Mucosa of stomach (tissue), 1 donor: ENCODE data around the gene POLR1C.
"Not testable (repeated sequence)": the region's sequence is repeated elsewhere in the genome, so short reads cannot be mapped to it uniquely, and the experiment has no call there.

Source experiments
- H3K27me3 ChIP-seq: one replicate; pipeline ENCODE4 v1.7.0; 2013; ENCODE audit warnings: mild to moderate bottlenecking, low read length; ENCODE audit not compliant: control insufficient read depth, insufficient read depth
- H3K36me3 ChIP-seq: one replicate; pipeline ENCODE4 v1.7.0; 2013; ENCODE audit warnings: low read length; ENCODE audit not compliant: control insufficient read depth, insufficient read depth
- H3K4me1 ChIP-seq: one replicate; pipeline ENCODE4 v1.7.0; 2013; ENCODE audit warnings: mild to moderate bottlenecking, low read length; ENCODE audit not compliant: control insufficient read depth, insufficient read depth
- H3K4me3 ChIP-seq: one replicate; pipeline ENCODE4 v1.7.0; 2013; ENCODE audit warnings: low read length
- H3K9ac ChIP-seq: one replicate; pipeline ENCODE4 v1.7.0; 2013; ENCODE audit warnings: mild to moderate bottlenecking, low read length, moderate library complexity
- H3K9me3 ChIP-seq: one replicate; pipeline ENCODE4 v1.7.0; 2013; ENCODE audit warnings: mild to moderate bottlenecking, low read length, moderate library complexity; ENCODE audit not compliant: control insufficient read depth
- donor health status: Pancreatic carcinoma.

Gene POLR1C

GRCh38 chr6:43494766-43495165, 22.1 kb upstream of the POLR1C start:
- Histone ChIP-seq H3K9me3 (no peaks in the 10 kb centered on the region), H3K4me3 (no peak overlapping the region), H3K36me3 (peaks cover 17% of the 10 kb centered on the region), H3K4me1 (peaks cover 48% of the 10 kb centered on the region), H3K9ac (no peak overlapping the region), H3K27me3 (no peaks in the 10 kb centered on the region)

DNA sequence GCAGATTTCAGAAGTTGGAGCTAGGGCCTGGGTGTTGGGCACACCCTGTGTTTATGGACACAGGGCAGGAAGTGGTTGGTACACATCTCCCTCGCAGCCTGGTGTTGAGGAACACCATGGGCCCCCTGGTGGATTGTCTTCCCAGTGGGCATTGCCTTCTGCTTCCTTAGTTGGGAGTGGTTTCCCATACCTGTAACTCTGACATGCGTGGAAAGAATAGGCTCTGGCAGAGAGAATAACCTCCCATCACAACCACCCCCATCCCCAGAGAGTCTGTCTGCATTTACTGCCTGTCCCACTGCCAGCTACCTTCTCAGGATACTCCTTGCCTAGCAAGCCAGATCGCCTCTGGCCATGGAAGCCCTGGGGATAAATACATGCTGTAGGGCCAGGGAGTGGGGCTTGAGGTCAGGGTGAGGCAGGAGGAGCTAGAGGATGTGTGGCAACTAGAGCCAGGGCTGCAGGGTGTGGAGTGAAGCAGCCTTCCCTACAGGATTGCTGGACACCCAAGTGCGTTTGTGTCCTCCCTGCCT, 21.4 kb upstream of the POLR1C start:
- H3K27me3 ChIP-seq, result no peaks in the 10 kb centered on the region
- H3K36me3 ChIP-seq, result peaks cover 24% of the 10 kb centered on the region
- H3K9me3 ChIP-seq, result no peaks in the 10 kb centered on the region
- peaks cover 48% of the 10 kb centered on the region for H3K4me1 ChIP-seq
- no peak overlapping the region for H3K9ac ChIP-seq
- H3K4me3 ChIP-seq, result no peak overlapping the region

DNA sequence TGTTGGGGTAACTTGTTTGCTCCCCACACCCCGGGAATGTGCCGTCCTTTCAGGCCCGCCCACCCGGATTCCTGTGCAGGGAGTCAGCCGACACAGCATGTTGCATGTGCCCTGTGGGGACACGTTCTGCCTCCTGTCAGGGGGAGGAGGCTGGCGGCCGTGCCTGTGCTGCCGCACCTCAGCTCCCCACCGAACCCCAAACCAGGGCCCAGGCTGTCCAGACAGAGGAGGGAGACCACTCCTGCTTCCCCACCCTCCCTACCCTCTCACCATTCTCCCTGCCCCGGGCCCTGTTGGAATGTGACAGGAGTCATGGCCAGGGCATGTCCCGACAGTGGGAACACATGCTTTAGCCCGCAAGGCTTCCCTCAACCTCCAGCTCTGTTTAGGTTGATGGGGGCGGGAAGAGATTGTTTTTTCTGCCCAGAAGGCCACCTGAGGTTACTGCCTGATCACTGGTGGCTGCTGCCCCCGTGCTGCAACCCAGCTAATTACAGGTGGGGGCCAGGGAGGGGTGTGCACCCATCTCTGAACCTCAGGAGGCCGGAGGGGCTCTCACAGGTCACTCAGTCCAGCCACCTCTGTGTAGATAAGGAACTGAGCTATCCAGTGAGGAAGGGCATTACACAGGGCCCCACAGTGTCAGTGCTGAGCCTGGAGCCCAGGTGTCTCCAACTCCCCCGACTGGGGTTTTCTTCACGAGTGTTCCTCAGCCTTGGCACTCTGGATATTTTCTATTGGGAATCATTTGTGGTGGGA, 20.3 kb upstream of the POLR1C start:
- Histone ChIP-seq H3K27me3 (no peaks in the 10 kb centered on the region), H3K9me3 (no peaks in the 10 kb centered on the region), H3K36me3 (peaks cover 33% of the 10 kb centered on the region), H3K4me1 (peaks cover 48% of the 10 kb centered on the region), H3K4me3 (no peak overlapping the region), H3K9ac (peak overlapping the region; percentile 22)

GRCh38 chr6:43497129-43497396, 19.8 kb upstream of the POLR1C start:
- peaks cover 34% of the 10 kb centered on the region for H3K36me3 ChIP-seq
- H3K4me1 ChIP-seq, result peaks cover 45% of the 10 kb centered on the region
- no peaks in the 10 kb centered on the region for H3K27me3 ChIP-seq
- no peaks in the 10 kb centered on the region for H3K9me3 ChIP-seq
- no peak overlapping the region for H3K4me3 ChIP-seq
- H3K9ac ChIP-seq, result no peak overlapping the region

DNA sequence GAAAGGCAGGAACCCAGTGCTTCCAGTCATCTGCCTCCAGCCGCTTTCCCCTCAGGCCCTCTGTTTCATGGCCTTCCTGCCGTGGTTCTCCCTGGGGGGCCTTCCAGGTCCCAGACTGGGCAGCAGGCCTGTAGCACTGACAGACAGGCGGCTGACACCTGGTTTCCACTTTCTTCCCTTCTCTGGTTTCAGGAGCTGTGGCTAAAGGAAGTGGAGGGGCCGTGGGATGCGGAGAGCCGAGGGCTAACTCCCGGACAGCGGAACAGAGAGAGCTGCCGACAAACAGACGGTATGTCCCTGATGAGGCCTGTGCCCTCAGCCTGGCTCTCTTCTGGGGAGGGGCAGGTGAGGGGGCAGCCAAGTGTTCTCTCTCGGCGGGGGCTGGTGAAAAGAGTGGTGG, 19.2 kb upstream of the POLR1C start:
- Histone ChIP-seq H3K9ac (no peak overlapping the region), H3K4me3 (no peak overlapping the region), H3K27me3 (no peaks in the 10 kb centered on the region), H3K4me1 (peaks cover 38% of the 10 kb centered on the region), H3K9me3 (no peaks in the 10 kb centered on the region), H3K36me3 (peaks cover 40% of the 10 kb centered on the region)

DNA sequence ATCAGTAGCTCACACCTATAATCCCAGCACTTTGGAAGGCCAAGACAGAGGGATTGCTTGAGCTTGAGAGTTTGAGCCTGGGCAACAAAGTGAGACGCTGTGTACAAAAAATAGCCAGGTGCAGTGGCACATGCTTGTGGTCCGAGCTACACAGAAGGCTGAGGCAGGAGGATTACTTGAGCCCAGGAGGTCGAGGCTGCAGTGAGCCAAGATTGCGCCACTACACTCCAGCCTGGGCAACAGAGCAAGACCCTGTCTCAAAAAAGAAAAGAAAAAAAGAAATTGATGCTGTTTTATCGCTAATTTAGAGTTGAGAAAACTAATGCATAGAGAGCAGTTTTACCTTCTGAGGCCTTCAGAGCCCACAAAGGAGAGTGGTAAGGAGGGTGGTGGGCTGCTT, 18.6 kb upstream of the POLR1C start:
- not testable (repeated sequence) for H3K9ac ChIP-seq, H3K27me3 ChIP-seq, H3K4me3 ChIP-seq, H3K9me3 ChIP-seq
- Histone ChIP-seq H3K36me3 (peaks cover 42% of the 10 kb centered on the region), H3K4me1 (peaks cover 32% of the 10 kb centered on the region)

DNA sequence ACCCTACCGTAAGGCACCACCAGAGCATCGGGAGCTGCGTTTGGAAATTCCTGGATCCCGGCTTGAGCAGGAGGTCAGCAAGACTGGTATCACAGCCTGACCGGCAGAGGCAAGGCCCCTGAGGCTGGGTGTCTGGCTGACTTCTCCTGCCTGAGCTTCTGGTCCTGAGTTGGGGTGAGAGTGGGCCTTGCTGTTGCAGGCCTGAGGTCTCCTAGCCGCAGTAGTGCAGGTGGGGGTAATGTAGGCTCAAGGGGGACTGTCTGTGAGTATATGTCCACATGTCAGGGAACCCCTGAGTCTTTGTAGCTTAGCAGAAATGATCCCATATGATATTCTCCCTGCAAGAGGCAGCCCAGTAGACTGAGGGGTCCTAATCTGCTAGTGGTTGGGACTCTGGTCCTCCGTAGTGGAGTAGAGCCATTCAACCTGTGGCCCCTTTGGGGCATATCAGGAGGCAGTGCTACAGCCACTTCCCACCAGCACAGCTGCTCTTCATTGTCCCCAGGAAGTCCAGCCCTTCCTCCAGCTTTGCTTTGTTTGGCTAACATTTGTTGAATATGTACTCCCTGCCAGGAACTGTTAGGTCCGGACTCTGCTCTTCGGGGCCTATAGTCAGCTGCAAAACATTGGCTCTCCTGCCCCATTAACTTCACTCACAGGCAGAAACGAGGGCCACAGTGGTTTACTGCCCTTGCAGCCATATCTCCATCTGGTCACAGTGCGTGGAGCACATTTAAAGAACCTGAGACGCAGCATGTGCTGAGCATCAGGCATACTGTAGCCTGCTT, 17.7 kb upstream of the POLR1C start:
- H3K36me3 ChIP-seq, result peaks cover 42% of the 10 kb centered on the region
- no peak overlapping the region for H3K4me3 ChIP-seq
- H3K27me3 ChIP-seq, result no peaks in the 10 kb centered on the region
- no peak overlapping the region for H3K9ac ChIP-seq
- peaks cover 23% of the 10 kb centered on the region for H3K4me1 ChIP-seq
- no peaks in the 10 kb centered on the region for H3K9me3 ChIP-seq

DNA sequence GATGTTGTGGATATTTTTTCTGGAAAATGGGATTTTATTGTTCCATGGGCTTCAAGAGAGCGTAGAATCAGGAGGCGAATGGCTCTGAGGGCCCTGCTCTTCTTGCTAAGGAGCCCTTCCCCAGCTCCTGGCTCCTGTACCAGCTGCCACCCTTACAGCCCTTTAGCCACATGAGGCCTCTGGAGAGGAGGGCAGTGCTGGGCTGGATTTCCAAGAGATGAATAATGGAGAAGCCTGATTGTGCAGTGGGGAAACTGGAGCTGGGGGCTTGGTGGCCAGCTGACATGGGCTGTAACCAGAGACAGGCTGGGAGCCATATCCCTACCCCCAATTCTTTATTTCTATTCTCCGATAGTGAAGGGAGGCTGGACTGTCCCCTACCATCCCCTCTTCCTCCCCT, 16.0 kb upstream of the POLR1C start:
- Histone ChIP-seq H3K9me3 (no peaks in the 10 kb centered on the region), H3K36me3 (peaks cover 46% of the 10 kb centered on the region), H3K27me3 (no peaks in the 10 kb centered on the region), H3K4me3 (no peak overlapping the region), H3K9ac (no peak overlapping the region), H3K4me1 (peaks cover 6% of the 10 kb centered on the region)

DNA sequence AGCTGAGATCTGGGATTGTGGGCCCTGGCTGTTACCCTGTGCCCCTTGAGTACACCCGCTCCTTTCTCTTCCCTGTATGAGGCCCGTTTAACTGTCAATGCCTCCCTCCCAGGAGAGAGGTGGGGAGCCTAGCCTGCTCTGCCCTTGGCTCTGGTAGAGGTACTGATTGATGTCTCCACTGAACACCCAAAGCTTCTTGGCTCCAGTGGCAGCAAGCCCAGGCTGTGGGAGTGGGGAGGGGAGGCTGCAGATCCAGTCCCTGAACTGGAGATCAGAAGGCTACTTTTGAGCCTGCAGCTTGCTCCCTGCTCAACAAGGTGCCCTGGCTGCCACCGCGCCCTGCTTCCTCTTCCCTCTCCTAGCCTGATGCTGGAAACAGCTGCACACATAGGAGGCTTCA, 14.2 kb upstream of the POLR1C start:
- no peak overlapping the region for H3K9ac ChIP-seq
- peaks cover 42% of the 10 kb centered on the region for H3K36me3 ChIP-seq
- no peaks in the 10 kb centered on the region for H3K27me3 ChIP-seq
- H3K9me3 ChIP-seq, result no peaks in the 10 kb centered on the region
- no peak overlapping the region for H3K4me3 ChIP-seq
- H3K4me1 ChIP-seq, result no peaks in the 10 kb centered on the region

DNA sequence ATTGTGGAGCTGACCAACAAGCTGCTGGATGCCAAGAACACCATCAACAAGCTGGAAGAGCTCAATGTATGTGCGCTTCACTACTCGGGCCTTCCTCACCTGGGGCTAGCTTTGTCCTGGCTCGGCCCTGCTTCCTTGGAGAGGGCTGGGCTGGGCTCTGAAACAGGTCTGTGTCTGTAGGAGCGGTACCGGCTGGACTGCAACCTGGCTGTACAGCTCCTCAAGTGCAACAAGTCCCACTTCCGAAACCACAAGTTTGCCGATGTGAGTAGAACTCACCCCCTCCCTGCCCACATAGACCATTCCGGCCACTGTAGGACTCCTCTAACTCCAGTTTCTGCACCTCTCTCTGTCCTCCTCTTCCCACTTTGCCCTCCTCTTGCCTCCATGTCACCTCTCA, 13.4 kb upstream of the POLR1C start:
- Histone ChIP-seq H3K36me3 (peaks cover 37% of the 10 kb centered on the region), H3K4me1 (no peaks in the 10 kb centered on the region), H3K27me3 (peaks cover 7% of the 10 kb centered on the region), H3K9ac (no peak overlapping the region), H3K4me3 (no peak overlapping the region), H3K9me3 (no peaks in the 10 kb centered on the region)

GRCh38 chr6:43504756-43505593, 11.9 kb upstream of the POLR1C start:
- Histone ChIP-seq H3K9me3 (no peaks in the 10 kb centered on the region), H3K27me3 (peaks cover 15% of the 10 kb centered on the region), H3K9ac (no peak overlapping the region), H3K4me3 (no peak overlapping the region), H3K36me3 (peaks cover 27% of the 10 kb centered on the region), H3K4me1 (peaks cover 4% of the 10 kb centered on the region)

GRCh38 chr6:43505718-43506117, 11.2 kb upstream of the POLR1C start:
- no peaks in the 10 kb centered on the region for H3K9me3 ChIP-seq
- peaks cover 8% of the 10 kb centered on the region for H3K4me1 ChIP-seq
- peaks cover 20% of the 10 kb centered on the region for H3K36me3 ChIP-seq
- peaks cover 15% of the 10 kb centered on the region for H3K27me3 ChIP-seq
- H3K4me3 ChIP-seq, result no peak overlapping the region
- H3K9ac ChIP-seq, result no peak overlapping the region
